COLO829 (cell line): Measurements from ENCODE around the gene DYNC1LI1.
A peak's percentile ranks its signal among the peaks of the same experiment; 100 is the strongest.
"Not testable (repeated sequence)": the region's sequence is repeated elsewhere in the genome, so short reads cannot be mapped to it uniquely, and the experiment has no call there.

Source experiments
- DNase-seq: peaks from one replicate; pipeline ENCODE4 v3.0.0; 2012; ENCODE audit warnings: low spot score

The DYNC1LI1 gene

DNA sequence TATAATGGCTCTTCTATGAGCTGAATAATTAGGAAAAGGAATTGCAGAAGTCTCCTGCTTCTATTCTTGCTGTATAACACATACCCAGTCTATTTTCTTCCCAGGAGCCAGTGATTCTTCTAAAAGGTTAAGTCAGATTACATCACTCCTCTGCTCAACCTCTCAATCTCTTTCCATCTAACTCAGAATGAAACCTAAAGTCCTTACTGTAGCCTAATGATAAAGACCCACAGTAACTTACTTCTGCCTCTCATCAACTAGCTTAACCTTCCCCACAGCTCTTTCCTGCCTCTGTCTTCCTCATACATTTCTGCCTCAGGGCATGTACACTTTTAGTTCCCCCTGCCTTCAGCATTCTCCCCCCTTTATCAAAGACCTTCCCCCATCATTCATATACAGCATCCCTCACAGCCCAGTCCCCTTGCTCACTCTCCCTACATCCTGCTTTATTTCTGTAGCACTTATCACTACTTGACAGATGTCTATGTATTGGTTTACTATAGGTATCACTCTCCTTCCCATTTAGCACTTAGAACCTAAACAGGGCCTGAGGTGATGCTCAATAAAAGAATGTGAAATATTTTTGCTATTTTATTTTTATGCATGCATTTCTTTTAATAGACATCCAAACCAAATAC, 39.5 kb downstream of the DYNC1LI1 start:
- DNase-seq, result no peak

DNA sequence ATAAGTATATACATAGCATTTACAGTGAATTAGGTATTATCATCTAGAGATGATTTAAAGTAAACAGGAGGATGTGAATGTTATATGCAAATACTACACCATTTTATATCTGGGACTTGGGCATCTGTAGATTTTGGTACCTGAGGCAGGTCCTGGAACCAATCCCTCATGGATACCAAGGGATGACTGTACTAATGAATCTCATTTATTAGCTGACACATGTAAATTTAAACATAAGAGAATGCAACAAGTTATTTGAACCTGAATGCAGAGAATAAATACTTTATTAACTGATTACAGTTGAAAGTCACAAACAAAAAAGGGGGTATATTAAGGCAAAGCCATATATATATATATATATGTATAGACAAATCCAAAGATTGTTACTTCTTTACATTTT, 44.9 kb downstream of the DYNC1LI1 start:
- no peak for DNase-seq

GRCh38 chr3:32522682-32523081, 48.0 kb downstream of the DYNC1LI1 start:
- DNase-seq, result peak; percentile 58

- not testable (repeated sequence) for DNase-seq
These were observed 51.7 kb downstream of the DYNC1LI1 start for GRCh38 chr3:32518921-32519320.

DNA sequence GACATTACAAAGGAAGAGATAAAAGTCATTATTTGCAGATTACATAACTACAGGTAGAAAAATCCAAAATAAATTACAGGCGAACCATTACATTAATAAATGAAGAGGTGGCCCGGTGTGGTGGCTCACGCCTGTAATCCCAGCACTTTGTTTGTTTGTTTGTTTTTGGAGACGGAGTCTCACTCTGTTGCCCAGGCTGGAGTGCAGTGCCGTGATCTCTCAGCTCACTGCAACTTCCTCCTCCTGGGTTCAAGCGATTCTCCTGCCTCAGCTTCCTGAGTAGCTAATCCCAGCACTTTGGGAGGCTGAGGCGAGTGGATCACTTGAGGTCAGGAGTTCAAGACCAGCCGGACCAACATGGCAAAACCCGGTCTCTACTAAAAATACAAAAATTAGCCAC, 53.9 kb downstream of the DYNC1LI1 start:
- DNase-seq, result not testable (repeated sequence)

GRCh38 chr3:32511005-32511404, 59.7 kb downstream of the DYNC1LI1 start:
- no peak for DNase-seq

- DNase-seq, result peak; percentile 89
These were observed 60.5 kb downstream of the DYNC1LI1 start for GRCh38 chr3:32510075-32510724.

DNA sequence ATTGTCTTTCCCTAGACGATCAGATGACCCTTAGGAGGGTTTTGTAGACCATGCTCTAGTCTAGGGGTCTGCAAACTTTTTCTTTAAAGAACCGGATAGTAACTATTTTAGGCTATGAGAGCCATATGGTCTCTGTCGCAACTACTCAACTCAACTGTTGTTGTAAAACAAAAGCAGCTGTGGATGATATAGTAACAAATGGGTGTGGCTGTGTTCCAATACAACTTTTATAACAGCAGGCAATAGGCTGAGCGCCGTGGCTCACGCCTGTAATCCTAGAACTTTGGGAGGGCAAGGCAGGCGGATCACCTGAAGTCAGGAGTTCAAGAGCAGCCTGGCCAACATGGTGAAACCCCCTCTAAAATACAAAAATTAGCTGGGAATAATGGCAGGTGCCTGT, 61.9 kb downstream of the DYNC1LI1 start:
- DNase-seq, result no peak

GRCh38 chr3:32506466-32506865, 64.2 kb downstream of the DYNC1LI1 start:
- DNase-seq, result no peak

DNA sequence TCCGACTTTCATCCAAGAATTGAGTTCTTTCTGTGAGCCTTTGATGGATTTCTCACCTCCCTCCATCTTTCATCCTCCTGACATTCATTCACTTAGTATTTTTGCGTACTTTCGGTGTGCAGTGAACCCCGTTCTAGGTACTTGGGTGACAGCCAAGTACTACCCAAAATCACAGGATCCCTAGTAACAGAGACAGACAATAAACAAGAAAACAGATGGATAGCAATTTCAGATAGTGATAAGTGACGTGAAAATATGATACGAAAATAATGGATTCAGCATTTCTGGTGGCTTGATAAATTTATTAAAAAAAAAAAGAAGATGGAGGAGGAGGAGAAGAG, 67.7 kb downstream of the DYNC1LI1 start:
- DNase-seq, result no peak

GRCh38 chr3:32502118-32502945, 68.3 kb downstream of the DYNC1LI1 start, which contains the start of gene CMTM6:
Gene CMTM6, minus strand, starts transcription at chr3:32502852. Its CDS starts 107 bp downstream, at chr3:32502745.
- DNase-seq, result peak; percentile 98

GRCh38 chr3:32501783-32502117, 68.9 kb downstream of the DYNC1LI1 start:
- no peak for DNase-seq

DNA sequence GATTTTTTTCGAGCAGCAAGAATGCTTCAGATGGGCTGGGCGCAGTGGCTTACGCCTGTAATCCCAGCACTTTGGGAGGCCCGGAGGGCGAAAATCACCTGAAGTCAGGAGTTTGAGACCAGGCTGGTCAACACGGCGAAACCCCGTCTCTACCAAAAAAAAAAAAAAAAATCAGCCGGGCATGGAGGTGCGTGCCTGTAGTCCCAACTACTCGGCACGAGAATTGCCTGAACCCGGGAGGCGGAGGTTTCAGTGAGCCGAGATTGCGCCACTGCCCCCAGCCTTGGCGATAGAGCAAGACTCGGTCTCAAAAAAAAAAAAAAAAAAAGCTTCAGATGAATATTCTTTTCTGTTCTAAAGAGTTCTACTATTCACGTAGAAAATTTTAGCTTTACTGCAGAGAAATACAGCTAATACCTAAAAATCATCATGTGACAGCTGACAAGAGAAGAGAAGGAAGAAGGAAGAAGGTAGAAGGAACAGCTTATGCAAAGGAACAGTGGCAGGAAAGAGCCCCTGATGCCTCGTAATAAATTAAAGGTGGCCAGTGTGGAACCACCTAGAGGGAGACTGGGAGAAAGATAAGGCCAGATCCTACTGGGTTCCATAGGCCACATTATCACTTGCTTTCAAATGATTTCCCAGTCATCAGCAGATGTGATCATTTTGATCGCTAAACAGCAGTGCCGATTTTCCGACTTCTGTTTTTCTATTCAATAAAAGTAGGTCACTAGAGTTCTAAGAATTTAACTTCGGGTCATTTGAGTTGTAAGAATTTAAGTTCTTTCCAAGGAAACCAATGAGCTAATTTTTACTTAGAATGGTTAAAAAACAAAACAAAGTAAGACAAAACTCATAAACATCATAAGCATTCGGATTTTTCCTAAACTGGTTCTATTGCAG, 69.5 kb downstream of the DYNC1LI1 start:
- no peak for DNase-seq

DNA sequence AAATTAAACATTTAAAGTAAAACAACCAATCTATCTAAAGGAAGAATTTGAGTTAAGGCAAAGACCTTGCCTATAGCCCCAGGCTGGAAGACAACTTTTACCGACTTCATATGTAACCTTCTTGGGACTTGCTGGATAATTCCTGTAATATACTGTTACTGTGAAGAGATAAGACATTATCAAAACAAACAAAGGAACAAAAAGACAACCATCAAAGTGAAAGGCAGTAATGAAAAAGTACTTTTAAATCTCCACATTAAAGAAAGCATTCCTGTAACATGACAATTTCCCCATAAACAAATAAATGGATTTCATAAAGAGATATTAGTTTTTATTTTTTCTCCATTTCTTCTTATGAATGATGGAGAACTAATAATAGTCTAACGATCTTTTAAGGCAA, 70.4 kb downstream of the DYNC1LI1 start:
- DNase-seq, result no peak

- DNase-seq, result no peak
These were observed 71.1 kb downstream of the DYNC1LI1 start for GRCh38 chr3:32499585-32499984.

GRCh38 chr3:32498992-32499391, 71.7 kb downstream of the DYNC1LI1 start:
- DNase-seq, result no peak

DNA sequence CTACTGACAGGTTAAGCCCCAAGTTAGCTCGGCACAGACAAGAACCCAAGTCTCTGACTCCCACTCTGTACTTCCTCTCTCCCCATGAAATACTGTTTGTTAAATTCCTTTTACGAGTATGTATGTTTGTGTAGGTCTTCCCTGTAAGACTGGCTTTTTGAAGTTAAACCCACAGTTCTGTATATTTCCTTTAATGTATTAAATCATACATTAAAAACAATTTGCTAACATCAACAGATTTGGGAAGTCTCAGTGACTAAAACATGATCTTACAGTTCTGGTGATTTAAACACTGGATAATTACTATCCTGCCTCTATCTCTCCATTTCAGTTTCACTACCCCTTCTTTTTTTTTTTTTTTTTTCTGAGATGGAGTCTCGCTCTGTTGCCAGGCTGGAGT, 72.4 kb downstream of the DYNC1LI1 start:
- DNase-seq, result no peak

GRCh38 chr3:32495609-32496008, 75.0 kb downstream of the DYNC1LI1 start:
- DNase-seq, result no peak

- DNase-seq, result no peak
These were observed 75.6 kb downstream of the DYNC1LI1 start for GRCh38 chr3:32495085-32495484.

DNA sequence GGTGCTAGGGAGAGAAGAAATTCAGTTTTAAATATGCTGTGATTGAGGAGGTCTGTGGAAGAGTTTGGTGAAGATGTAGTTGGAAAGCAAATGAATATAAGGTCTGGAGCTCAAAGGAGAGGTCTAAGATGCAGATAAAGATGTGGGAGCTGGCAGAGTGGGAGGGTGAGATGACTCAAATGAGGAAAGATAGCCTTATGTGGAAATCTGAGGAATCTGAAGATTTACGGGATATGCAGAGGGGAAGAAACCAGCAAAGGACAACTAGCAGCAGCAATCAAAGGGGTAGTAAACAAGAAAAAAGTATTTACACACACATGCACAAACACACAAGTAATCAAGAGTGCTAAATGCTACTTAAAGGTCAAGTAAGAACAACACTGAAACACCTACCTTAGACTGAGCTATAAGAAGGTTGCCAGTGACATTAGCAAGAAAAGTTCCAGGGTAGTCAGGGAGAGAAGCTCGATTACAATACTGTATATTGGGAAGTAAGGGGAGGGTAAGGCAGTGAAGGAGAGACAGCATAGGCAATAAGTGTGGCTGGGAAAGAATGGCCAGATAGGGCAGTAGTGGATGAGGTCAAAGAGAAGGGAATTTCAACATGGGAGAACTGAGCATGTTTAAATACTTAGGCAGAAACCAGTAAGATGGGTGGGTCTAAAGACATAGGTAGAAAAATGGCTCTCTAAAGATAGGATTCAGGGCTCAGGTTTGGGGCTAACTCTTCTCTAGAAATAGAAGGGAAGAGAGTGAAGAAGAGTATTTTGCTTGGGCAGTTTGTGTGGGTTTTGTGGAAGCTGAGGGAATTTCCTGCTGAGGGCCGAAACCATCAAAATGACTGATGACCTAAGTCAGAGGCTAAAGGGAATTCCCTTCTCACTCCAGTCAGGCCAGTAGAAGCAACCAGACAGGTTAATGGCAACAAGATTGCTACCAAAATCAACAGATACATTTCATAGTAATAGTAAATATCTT, 76.9 kb downstream of the DYNC1LI1 start:
- DNase-seq, result no peak
